ENCODE measurements around the gene SCP2.

- TF ChIP-seq, protein P1, sequence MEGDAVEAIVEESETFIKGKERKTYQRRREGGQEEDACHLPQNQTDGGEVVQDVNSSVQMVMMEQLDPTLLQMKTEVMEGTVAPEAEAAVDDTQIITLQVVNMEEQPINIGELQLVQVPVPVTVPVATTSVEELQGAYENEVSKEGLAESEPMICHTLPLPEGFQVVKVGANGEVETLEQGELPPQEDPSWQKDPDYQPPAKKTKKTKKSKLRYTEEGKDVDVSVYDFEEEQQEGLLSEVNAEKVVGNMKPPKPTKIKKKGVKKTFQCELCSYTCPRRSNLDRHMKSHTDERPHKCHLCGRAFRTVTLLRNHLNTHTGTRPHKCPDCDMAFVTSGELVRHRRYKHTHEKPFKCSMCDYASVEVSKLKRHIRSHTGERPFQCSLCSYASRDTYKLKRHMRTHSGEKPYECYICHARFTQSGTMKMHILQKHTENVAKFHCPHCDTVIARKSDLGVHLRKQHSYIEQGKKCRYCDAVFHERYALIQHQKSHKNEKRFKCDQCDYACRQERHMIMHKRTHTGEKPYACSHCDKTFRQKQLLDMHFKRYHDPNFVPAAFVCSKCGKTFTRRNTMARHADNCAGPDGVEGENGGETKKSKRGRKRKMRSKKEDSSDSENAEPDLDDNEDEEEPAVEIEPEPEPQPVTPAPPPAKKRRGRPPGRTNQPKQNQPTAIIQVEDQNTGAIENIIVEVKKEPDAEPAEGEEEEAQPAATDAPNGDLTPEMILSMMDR (conservative IDR thresholded peaks at IDR 0.05; ENCODE audit: low read length): no peak
- TF ChIP-seq EZH2phosphoT487 (IDR thresholded peaks at IDR 0.05; ENCODE audit: borderline replicate concordance, low read depth, low read length): no peak
Observed at GRCh38 chr1:53024117-53024516, 97.0 kb downstream of the SCP2 start.

All from OCI-LY7 (cell line).